H9 (cell line): Measurements from ENCODE around the gene KIF26A. TPM values are rescaled to one million over a fixed set of nuclear protein-coding genes. Genes with fewer than 3 reads are reported as not detected.

Source experiments
- DNase-seq: peaks from one replicate; pipeline ENCODE4 v3.0.0-alpha.2; 2017
- H2AFZ ChIP-seq: one replicate; pipeline ENCODE4 v1.6.1; 2013; ENCODE audit warnings: mild to moderate bottlenecking, low read length, control low read depth, moderate library complexity
- H2AK5ac ChIP-seq: 2 replicates; pipeline ENCODE4 v1.6.1; 2013; ENCODE audit warnings: low read length, control low read depth, mixed read lengths; ENCODE audit not compliant: insufficient read length
- H2BK120ac ChIP-seq: one replicate; pipeline ENCODE4 v1.6.1; 2013; ENCODE audit warnings: low read depth, mild to moderate bottlenecking, low read length, control low read depth, inconsistent platforms; ENCODE audit not compliant: poor library complexity, severe bottlenecking
- H2BK12ac ChIP-seq: 2 replicates; pipeline ENCODE4 v1.6.1; 2013; ENCODE audit warnings: low read length, control low read depth, mixed read lengths, low read depth; ENCODE audit not compliant: insufficient read length
- H2BK15ac ChIP-seq: 2 replicates; pipeline ENCODE4 v1.6.1; 2013; ENCODE audit warnings: low read depth, low read length, control low read depth
- H2BK20ac ChIP-seq: one replicate; pipeline ENCODE4 v1.6.1; 2013; ENCODE audit warnings: low read depth, mild to moderate bottlenecking, low read length, control low read depth, inconsistent platforms; ENCODE audit not compliant: poor library complexity, severe bottlenecking
- H2BK5ac ChIP-seq: 2 replicates; pipeline ENCODE4 v1.6.1; 2013; ENCODE audit warnings: low read length, control low read depth, mixed read lengths; ENCODE audit not compliant: insufficient read length
- H3K14ac ChIP-seq: 2 replicates; pipeline ENCODE4 v1.6.1; 2013; ENCODE audit warnings: low read length, control low read depth; ENCODE audit not compliant: insufficient read depth
- H3K18ac ChIP-seq: 2 replicates; pipeline ENCODE4 v1.6.1; 2013; ENCODE audit warnings: low read depth, mild to moderate bottlenecking, mixed read lengths, low read length, control low read depth; ENCODE audit not compliant: insufficient read length
- H3K23ac ChIP-seq: 2 replicates; pipeline ENCODE4 v1.6.1; 2013; ENCODE audit warnings: low read length, control low read depth, mixed read lengths, low read depth; ENCODE audit not compliant: insufficient read length
- H3K23me2 ChIP-seq: 2 replicates; pipeline ENCODE4 v1.6.1; 2013; ENCODE audit warnings: low read depth, mild to moderate bottlenecking, mixed read lengths, low read length, control low read depth; ENCODE audit not compliant: insufficient read length, poor library complexity, severe bottlenecking
- H3K27ac ChIP-seq: 2 replicates; pipeline ENCODE4 v1.5.1; 2013; ENCODE audit warnings: low read length, control low read depth, mixed read lengths, low read depth; ENCODE audit not compliant: insufficient read length
- H3K27me3 ChIP-seq: 2 replicates; pipeline ENCODE4 v1.6.1; 2013; ENCODE audit warnings: low read length, control low read depth, inconsistent platforms; ENCODE audit not compliant: insufficient read depth
- H3K4ac ChIP-seq: 2 replicates; pipeline ENCODE4 v1.6.1; 2013; ENCODE audit warnings: low read depth, mild to moderate bottlenecking, control low read depth, inconsistent platforms, low read length, moderate library complexity
- H3K4me1 ChIP-seq: 2 replicates; pipeline ENCODE4 v1.6.1; 2013; ENCODE audit warnings: low read length, control low read depth, inconsistent platforms; ENCODE audit not compliant: insufficient read depth
- H3K4me2 ChIP-seq: 2 replicates; pipeline ENCODE4 v1.6.1; 2013; ENCODE audit warnings: low read length, control low read depth, mixed read lengths; ENCODE audit not compliant: insufficient read length, insufficient read depth
- H3K56ac ChIP-seq: 2 replicates; pipeline ENCODE4 v1.6.1; 2013; ENCODE audit warnings: low read depth, mild to moderate bottlenecking, mixed read lengths, low read length, control low read depth; ENCODE audit not compliant: insufficient read length
- H3K79me1 ChIP-seq: 2 replicates; pipeline ENCODE4 v1.6.1; 2013; ENCODE audit warnings: low read depth, mild to moderate bottlenecking, moderate library complexity, low read length, control low read depth, inconsistent platforms; ENCODE audit not compliant: insufficient read depth, poor library complexity, severe bottlenecking
- H3K79me2 ChIP-seq: 2 replicates; pipeline ENCODE4 v1.6.1; 2013; ENCODE audit warnings: low read length, control low read depth, inconsistent platforms; ENCODE audit not compliant: insufficient read depth
- H3K9ac ChIP-seq: 2 replicates; pipeline ENCODE4 v1.6.1; 2013; ENCODE audit warnings: low read length, control low read depth, mixed read lengths; ENCODE audit not compliant: insufficient read length; ENCODE audit errors: extremely low read depth
- H3K9me3 ChIP-seq: one replicate; pipeline ENCODE4 v1.6.1; 2013; ENCODE audit warnings: low read depth, low read length, inconsistent platforms; ENCODE audit not compliant: control insufficient read depth
- H3T11ph ChIP-seq: one replicate; pipeline ENCODE4 v1.6.1; 2013; ENCODE audit warnings: mild to moderate bottlenecking, low read length, control low read depth, inconsistent platforms
- H4K20me1 ChIP-seq: one replicate; pipeline ENCODE4 v1.6.1; 2013; ENCODE audit not compliant: control insufficient read depth, insufficient read length, insufficient read depth
- H4K5ac ChIP-seq: 2 replicates; pipeline ENCODE4 v1.6.1; 2013; ENCODE audit warnings: low read depth, mild to moderate bottlenecking, mixed read lengths, low read length, control low read depth; ENCODE audit not compliant: insufficient read length
- H4K8ac ChIP-seq: replicated peaks from 2 replicates; pipeline ENCODE4 v1.6.1; 2013; ENCODE audit warnings: low read length, control low read depth, mixed read lengths, low read depth; ENCODE audit not compliant: insufficient read length
- H4K91ac ChIP-seq: 2 replicates; pipeline ENCODE4 v1.6.1; 2013; ENCODE audit warnings: low read depth, mild to moderate bottlenecking, moderate library complexity, mixed read lengths, low read length, control low read depth; ENCODE audit not compliant: insufficient read length
- H3K27ac Mint-ChIP-seq, 3 experiments: 2 replicates in 2 of 3; 3 replicates in 1 of 3; pipeline ENCODE4 v1.8.0; 2020 to 2021; ENCODE audit warnings: mixed read lengths in 3 of 3, mild to moderate bottlenecking in 1 of 3, moderate library complexity in 1 of 3
- H3K27me3 Mint-ChIP-seq: 2 replicates; pipeline ENCODE4 v1.8.0; 2021; ENCODE audit warnings: low read depth, mild to moderate bottlenecking, moderate library complexity, mixed read lengths
- H3K36me3 Mint-ChIP-seq, 3 experiments: 2 replicates in 2 of 3; 3 replicates in 1 of 3; pipeline ENCODE4 v1.8.0; 2020 to 2021; ENCODE audit warnings: low read depth in 3 of 3, mixed read lengths in 3 of 3; ENCODE audit not compliant: insufficient read depth in 1 of 3
- H3K4me1 Mint-ChIP-seq, 2 experiments: 2 replicates each; pipeline ENCODE4 v1.8.0; 2020; ENCODE audit warnings: mixed read lengths in 2 of 2
- H3K4me3 Mint-ChIP-seq, 2 experiments: 2 replicates in 1 of 2; 3 replicates in 1 of 2; pipeline ENCODE4 v1.8.0; 2020 to 2021; ENCODE audit warnings: mild to moderate bottlenecking in 2 of 2, mixed read lengths in 2 of 2, moderate library complexity in 1 of 2
- H3K9me3 Mint-ChIP-seq, 2 experiments: 2 replicates in 1 of 2; 3 replicates in 1 of 2; pipeline ENCODE4 v1.8.0; 2020; ENCODE audit warnings: mild to moderate bottlenecking in 2 of 2, mixed read lengths in 2 of 2, moderate library complexity in 1 of 2
- WGBS: extraction: QIAGEN DNeasy Blood & Tissue Kit; methylation state at CpG from one replicate; pipeline ENCODE4 v1.1.7; 2013; ENCODE audit warnings: missing lambda C conversion rate, low lambda C conversion rate, mixed read lengths; ENCODE audit not compliant: insufficient read length; ENCODE audit errors: extremely low coverage; 5-methylcytosine and 5-hydroxymethylcytosine counted together
- total RNA-seq: library from RNA; stranded (reverse); gene quantifications from 2 replicates; pipeline ENCODE4 v1.2.1, GENCODE V29; 2021
- TF ChIP-seq, protein P1 (sequence below): fragments of 200-600 bp; sonication (generic); conservative IDR thresholded peaks from 3 replicates; pipeline ENCODE4 v1.8.0; 2021; ENCODE audit warnings: antibody characterized with exemption, mild to moderate bottlenecking

KIF26A gene
- total RNA-seq, 1 experiment from 2014 or later: 44.2 TPM

GRCh38 chr14:104179564-104180129 is 41.3 kb downstream of the KIF26A start:
- no peaks in the 10 kb centered on the region for H3K79me1 ChIP-seq
- H3K18ac ChIP-seq: no peak overlapping the region
- H3K4me2 ChIP-seq: no peak overlapping the region
- no peak overlapping the region for H3K4ac ChIP-seq
- no peak overlapping the region for H2BK120ac ChIP-seq
- no peaks in the 10 kb centered on the region for H3K27me3 ChIP-seq
- TF ChIP-seq, protein P1, sequence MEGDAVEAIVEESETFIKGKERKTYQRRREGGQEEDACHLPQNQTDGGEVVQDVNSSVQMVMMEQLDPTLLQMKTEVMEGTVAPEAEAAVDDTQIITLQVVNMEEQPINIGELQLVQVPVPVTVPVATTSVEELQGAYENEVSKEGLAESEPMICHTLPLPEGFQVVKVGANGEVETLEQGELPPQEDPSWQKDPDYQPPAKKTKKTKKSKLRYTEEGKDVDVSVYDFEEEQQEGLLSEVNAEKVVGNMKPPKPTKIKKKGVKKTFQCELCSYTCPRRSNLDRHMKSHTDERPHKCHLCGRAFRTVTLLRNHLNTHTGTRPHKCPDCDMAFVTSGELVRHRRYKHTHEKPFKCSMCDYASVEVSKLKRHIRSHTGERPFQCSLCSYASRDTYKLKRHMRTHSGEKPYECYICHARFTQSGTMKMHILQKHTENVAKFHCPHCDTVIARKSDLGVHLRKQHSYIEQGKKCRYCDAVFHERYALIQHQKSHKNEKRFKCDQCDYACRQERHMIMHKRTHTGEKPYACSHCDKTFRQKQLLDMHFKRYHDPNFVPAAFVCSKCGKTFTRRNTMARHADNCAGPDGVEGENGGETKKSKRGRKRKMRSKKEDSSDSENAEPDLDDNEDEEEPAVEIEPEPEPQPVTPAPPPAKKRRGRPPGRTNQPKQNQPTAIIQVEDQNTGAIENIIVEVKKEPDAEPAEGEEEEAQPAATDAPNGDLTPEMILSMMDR: no peak
- H3K9ac ChIP-seq: no peak overlapping the region
- no peaks in the 10 kb centered on the region for H3K4me1 ChIP-seq
- Mint-ChIP-seq H3K27ac (no peak overlapping the region), H3K4me3 (no peak overlapping the region), H3K27me3 (no peaks in the 10 kb centered on the region), H3K9me3 (no peaks in the 10 kb centered on the region), H3K4me1 (peaks cover 2 to 7% of the 10 kb centered on the region in 2 experiments; a peak in 2 of 4 replicates), H3K36me3 (peaks cover under 1 to 8% (median 2%) of the 10 kb centered on the region in 3 experiments; a peak in 4 of 7 replicates)
- H2AK5ac ChIP-seq: no peak overlapping the region
- no peaks in the 10 kb centered on the region for H3K79me2 ChIP-seq
- WGBS: no CpG with 5 or more reads among the region's 42 CpGs
- no peak overlapping the region for H2BK15ac ChIP-seq
- no peak overlapping the region for H2BK12ac ChIP-seq
- H4K5ac ChIP-seq: no peak overlapping the region
- no peak overlapping the region for H3T11ph ChIP-seq
- no peak overlapping the region for H4K8ac ChIP-seq
- DNase-seq: no peak
- H3K23me2 ChIP-seq: no peaks in the 10 kb centered on the region
- no peak overlapping the region for H2BK20ac ChIP-seq
- no peak overlapping the region for H4K91ac ChIP-seq
- no peak overlapping the region for H2AFZ ChIP-seq
- H4K20me1 ChIP-seq: no peaks in the 10 kb centered on the region
- H3K56ac ChIP-seq: no peak overlapping the region
- no peak overlapping the region for H3K14ac ChIP-seq
- H3K23ac ChIP-seq: no peak overlapping the region
- H3K27ac ChIP-seq: no peak overlapping the region
- no peak overlapping the region for H2BK5ac ChIP-seq
- no peaks in the 10 kb centered on the region for H3K9me3 ChIP-seq
